Glomerular visceral epithelial cell (primary cell): ENCODE results near the gene C3orf80.
"Not testable (repeated sequence)": the region's sequence is repeated elsewhere in the genome, so short reads cannot be mapped to it uniquely, and the experiment has no call there.

Experiments
- DNase-seq: peaks from one replicate; pipeline ENCODE4 v3.0.0-alpha.2; 2016; ENCODE audit errors: extremely low spot score

Gene C3orf80

GRCh38 chr3:160213191-160213590 lies 12.0 kb upstream of the C3orf80 start:
- no peak for DNase-seq

GRCh38 chr3:160217675-160218074 lies 7.5 kb upstream of the C3orf80 start:
- DNase-seq: no peak

GRCh38 chr3:160218136-160218535 lies 7.1 kb upstream of the C3orf80 start:
- DNase-seq: no peak

- DNase-seq: no peak
Measured at GRCh38 chr3:160220038-160220437, 5.2 kb upstream of the C3orf80 start.

DNA sequence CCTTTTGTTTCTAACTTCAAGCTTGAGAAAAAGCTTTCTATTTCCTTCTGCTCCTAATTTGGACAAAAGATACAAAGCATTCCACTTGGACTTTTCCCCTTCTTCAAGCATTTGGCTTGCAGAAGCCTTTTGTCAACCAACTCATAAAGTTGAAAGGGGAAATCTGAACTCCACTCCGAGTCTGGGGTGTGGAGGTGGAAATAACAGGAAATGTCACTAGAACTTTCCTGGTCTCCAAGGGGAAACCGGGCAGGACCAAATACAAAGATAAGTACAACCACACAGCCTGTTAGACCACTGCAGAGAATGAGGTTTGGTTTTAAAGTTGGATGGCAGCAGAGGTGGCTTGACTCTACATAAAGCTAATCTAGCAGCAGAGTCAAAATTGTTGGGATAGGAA lies 4.2 kb upstream of the C3orf80 start:
- DNase-seq: no peak

DNA sequence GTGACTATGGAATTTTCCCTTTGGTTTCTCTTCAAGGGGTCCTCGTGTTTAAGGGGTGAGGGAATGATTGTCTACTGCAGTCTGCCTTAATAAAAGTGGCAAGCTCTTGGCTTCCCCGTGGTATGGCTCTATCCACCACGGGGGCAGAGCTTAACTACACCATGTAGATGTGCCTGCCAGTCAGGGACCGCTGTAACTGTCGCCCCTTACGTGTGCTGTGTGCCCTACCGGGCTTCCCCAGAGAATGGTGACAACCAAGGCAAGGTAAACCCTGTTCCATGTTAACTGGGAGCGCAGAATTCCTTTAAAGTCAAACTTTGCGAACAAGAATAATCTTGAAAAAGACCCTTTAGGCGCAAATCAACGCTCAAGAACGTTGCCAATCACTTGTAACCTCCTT lies 966 bp upstream of the C3orf80 start:
- DNase-seq: no peak

- no peak for DNase-seq
Measured at GRCh38 chr3:160224811-160225175, 429 bp upstream of the C3orf80 start.

DNA sequence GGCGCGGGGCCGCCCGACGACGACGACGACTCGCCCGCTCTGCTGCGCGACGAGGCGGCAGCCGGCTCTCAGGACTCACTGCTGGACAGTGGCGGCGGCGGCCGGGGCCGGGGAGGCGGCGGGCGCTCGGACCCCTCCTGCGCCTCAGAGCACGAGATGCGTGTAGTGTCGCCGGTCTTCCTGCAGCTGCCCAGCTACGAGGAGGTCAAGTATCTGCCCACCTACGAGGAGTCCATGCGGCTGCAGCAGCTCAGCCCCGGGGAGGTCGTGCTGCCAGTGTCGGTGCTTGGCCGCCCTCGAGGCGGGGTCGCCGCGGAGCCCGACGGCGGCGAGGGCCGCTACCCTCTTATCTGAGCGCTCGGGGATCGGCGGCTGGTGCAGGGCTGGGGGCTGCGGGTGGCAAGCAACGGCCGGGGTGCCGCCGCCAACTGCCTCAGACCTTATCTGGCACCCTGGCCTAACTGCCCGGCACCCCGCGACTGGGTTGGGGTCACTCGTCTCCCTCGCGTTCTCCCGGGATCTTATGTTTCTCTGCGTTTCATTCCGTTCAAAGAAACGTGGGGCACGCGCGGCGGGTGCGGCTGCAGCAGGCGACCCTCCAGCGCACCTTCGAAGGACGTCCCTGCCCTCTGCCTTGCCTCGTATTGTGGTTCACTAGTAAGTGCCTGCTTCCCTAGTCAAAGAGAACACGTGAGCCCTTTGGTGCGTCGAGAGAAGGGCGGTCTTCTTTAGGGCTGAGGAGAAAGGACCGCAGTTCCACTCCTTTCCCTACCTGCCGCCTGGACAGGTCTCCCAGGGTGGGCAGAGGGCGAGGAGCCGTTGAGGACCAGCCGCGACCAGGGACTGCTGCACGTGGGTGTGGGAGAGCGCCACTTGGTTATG lies 1.0 kb downstream of the C3orf80 start:
- DNase-seq: no peak

- no peak for DNase-seq
Measured at GRCh38 chr3:160227419-160227818, 2.2 kb downstream of the C3orf80 start.

DNA sequence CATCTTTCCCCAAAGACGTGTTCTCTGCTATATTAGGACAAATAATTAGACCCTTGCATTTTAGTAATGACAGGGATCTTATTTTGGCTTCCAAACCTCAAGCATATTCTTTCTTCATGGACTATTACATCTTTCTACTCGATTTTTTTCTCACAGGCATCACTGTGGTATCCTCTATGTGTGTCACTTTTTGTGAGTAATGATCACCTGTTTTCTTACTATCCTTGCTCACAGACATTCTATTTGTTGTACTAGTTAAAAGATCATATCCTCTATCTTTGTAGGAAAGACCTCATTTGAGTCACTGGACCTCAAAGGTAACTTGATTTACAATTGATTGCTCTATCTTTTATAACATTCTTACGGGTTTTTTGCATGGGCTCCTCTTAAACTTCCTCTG lies 6.8 kb downstream of the C3orf80 start:
- no peak for DNase-seq

DNA sequence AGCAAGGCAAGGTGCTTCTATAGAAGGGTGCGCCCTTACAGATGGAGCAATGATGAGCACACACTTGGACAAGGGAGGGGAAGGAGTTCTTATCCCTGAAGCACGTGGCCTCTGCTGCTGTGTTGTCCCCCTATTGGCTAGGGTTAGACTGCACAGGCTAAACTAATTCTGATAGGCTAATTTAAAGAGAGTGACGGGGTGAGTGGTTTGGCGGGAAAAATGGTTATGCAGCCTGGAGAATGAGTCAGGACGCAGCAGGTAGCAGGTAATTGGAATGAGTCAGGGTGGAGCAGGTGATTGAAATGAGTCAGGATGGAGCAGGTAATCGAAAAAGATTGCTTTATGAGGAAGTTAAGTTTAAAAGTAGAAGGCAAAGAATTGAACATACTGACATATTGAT lies 15.5 kb downstream of the C3orf80 start:
- DNase-seq: not testable (repeated sequence)

DNA sequence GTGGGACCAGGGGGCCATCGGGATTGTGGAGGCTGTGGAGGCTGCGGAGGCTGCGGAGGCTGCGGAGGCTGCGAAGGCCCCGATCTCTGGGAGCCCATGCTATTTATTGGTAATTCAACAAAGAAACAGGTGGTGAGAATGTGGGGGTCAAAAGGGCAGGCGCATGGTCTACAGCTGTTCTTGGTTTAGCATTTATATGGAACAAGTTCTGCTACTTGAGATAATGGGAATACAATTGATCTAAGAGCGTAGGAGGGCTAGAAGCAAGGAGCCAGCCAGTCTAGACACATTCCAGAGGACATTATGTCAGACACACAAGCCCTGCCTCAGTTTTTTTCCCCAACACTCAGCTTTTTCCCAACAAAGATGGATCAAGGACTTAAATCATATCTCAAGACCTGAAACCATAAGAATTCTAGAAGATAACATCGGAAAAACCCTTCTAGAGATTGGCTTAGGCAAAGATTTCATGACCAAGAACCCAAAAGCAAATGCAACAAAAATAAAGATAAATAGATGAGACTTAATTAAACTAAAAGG lies 20.1 kb downstream of the C3orf80 start:
- no peak for DNase-seq

GRCh38 chr3:160247766-160248165 lies 22.5 kb downstream of the C3orf80 start:
- no peak for DNase-seq

GRCh38 chr3:160253298-160253697 lies 28.1 kb downstream of the C3orf80 start:
- DNase-seq: no peak

- DNase-seq: no peak
Measured at GRCh38 chr3:160257606-160258005, 32.4 kb downstream of the C3orf80 start.

GRCh38 chr3:160259589-160259988 lies 34.4 kb downstream of the C3orf80 start:
- no peak for DNase-seq

GRCh38 chr3:160260587-160261270 lies 35.5 kb downstream of the C3orf80 start:
- no peak for DNase-seq

DNA sequence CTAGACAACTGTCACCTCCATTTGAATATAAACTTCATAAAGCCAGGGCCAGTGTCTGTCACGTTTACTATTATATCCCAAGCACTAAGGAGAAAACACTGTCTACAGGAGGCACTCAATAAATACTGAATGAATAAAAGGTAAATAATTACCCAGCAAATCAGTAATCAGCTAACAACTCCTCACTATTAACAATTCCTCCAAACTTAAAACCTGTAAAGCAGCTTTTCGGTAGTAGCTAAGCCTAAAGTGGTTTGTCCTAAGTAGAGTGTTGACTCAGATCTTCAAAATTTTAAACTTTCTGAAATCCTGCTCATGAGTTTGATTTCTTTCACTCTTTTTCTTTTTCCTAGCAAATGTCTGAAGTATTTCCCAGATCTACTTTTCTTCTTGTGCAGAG lies 39.9 kb downstream of the C3orf80 start:
- DNase-seq: no peak
